Measurements from ENCODE around the gene TNFRSF21. TPM values are rescaled to one million over a fixed set of nuclear protein-coding genes. Genes with fewer than 3 reads are reported as not detected.

TNFRSF21 gene
- total RNA-seq, 4 donors from 2014 or later = 45.4 to 136 (median 73.4) TPM

- Histone ChIP-seq H3K9me3 (no peaks in the 10 kb centered on the region), H3K36me3 (no peaks in the 10 kb centered on the region), H3K27me3 (no peaks in the 10 kb centered on the region), H3K4me3 (no peak overlapping the region), H3K27ac (no peak overlapping the region), H3K4me1 (peaks cover 0 to 5% (median 0%) of the 10 kb centered on the region in 4 donors)
- DNase-seq = no peak
- in situ Hi-C loops (cut with MboI; ENCODE audit: low pct_ligation_motif_present in 1 of 4, low pct_unique_long_range_greater_than_20kb in 1 of 4, low sequenced_read_pairs in 3 of 4) (no loop called here), intact Hi-C loops (cut with DNase I; ENCODE audit: low total_unique reads) (no loop called here)
- TF ChIP-seq POLR2A (IDR thresholded peaks at IDR 0.05) = no peak
- 94 to 100% methylated on average over 4 of the region's 4 CpGs for WGBS, 2 donors (ENCODE audit: low coverage in 1 of 2)
These were observed 17.7 kb downstream of the TNFRSF21 start for GRCh38 chr6:47292027-47292426.

- no peak overlapping the region for H3K4me3 ChIP-seq
- no peak for DNase-seq
- no peak overlapping the region for H3K27ac ChIP-seq
- no peaks in the 10 kb centered on the region for H3K27me3 ChIP-seq
- H3K4me1 ChIP-seq = no peaks in the 10 kb centered on the region
- no peaks in the 10 kb centered on the region for H3K9me3 ChIP-seq
- H3K36me3 ChIP-seq = no peaks in the 10 kb centered on the region
- intact Hi-C loops (cut with DNase I; ENCODE audit: low total_unique reads) (no loop called here), in situ Hi-C loops (cut with MboI; ENCODE audit: low pct_ligation_motif_present in 1 of 4, low pct_unique_long_range_greater_than_20kb in 1 of 4, low sequenced_read_pairs in 3 of 4) (no loop called here)
- 88 to 90% methylated on average over 5 to 7 of the region's 7 CpGs for WGBS, 2 donors (ENCODE audit: low coverage in 1 of 2)
- TF ChIP-seq POLR2AphosphoS5 (IDR thresholded peaks at IDR 0.05) (no peak), CTCF (IDR thresholded peaks at IDR 0.05) (no peak), EP300 (IDR thresholded peaks at IDR 0.05; ENCODE audit: low read depth) (no peak), POLR2A (IDR thresholded peaks at IDR 0.05) (no peak)
These were observed 19.4 kb downstream of the TNFRSF21 start for GRCh38 chr6:47290124-47290834.

- intact Hi-C loops (cut with DNase I; ENCODE audit: low total_unique reads) (no loop called here), in situ Hi-C loops (cut with MboI; ENCODE audit: low pct_ligation_motif_present in 1 of 4, low pct_unique_long_range_greater_than_20kb in 1 of 4, low sequenced_read_pairs in 3 of 4) (no loop called here)
- Histone ChIP-seq H3K27ac (no peak overlapping the region), H3K4me3 (no peak overlapping the region), H3K9me3 (no peaks in the 10 kb centered on the region), H3K36me3 (no peaks in the 10 kb centered on the region), H3K27me3 (no peaks in the 10 kb centered on the region), H3K4me1 (no peaks in the 10 kb centered on the region)
- DNase-seq = no peak
- TF ChIP-seq POLR2A (IDR thresholded peaks at IDR 0.05) = no peak
- no peak for TF ChIP-seq EP300 (IDR thresholded peaks at IDR 0.05; ENCODE audit: low read depth)
- no peak for TF ChIP-seq CTCF (IDR thresholded peaks at IDR 0.05)
- TF ChIP-seq POLR2AphosphoS5 (IDR thresholded peaks at IDR 0.05) = no peak
- WGBS, 2 donors (ENCODE audit: low coverage in 1 of 2) = 81 to 83% methylated on average over 4 to 7 of the region's 7 CpGs
These were observed 21.2 kb downstream of the TNFRSF21 start for GRCh38 chr6:47288267-47289090.

GRCh38 chr6:47286301-47286700 is 23.4 kb downstream of the TNFRSF21 start:
- TF ChIP-seq CTCF (IDR thresholded peaks at IDR 0.05) (no peak), EP300 (IDR thresholded peaks at IDR 0.05; ENCODE audit: low read depth) (no peak), POLR2A (IDR thresholded peaks at IDR 0.05) (no peak), POLR2AphosphoS5 (IDR thresholded peaks at IDR 0.05) (no peak)
- H3K4me1 ChIP-seq = no peaks in the 10 kb centered on the region
- no peak overlapping the region for H3K4me3 ChIP-seq
- DNase-seq = no peak
- in situ Hi-C loops (cut with MboI; ENCODE audit: low pct_ligation_motif_present in 1 of 4, low pct_unique_long_range_greater_than_20kb in 1 of 4, low sequenced_read_pairs in 3 of 4) (no loop called here), intact Hi-C loops (cut with DNase I; ENCODE audit: low total_unique reads) (no loop called here)
- no peaks in the 10 kb centered on the region for H3K27me3 ChIP-seq
- 99% methylated on average over 7 of the region's 7 CpGs; no CpG with 5 or more reads in 1 of the 2 donors for WGBS, 2 donors (ENCODE audit: low coverage in 1 of 2)
- H3K27ac ChIP-seq = no peak overlapping the region
- no peaks in the 10 kb centered on the region for H3K9me3 ChIP-seq
- H3K36me3 ChIP-seq = no peaks in the 10 kb centered on the region
